ENCODE measurements around the gene MRPL33.

MRPL33 gene

GRCh38 chr2:27810455-27810854 lies 38.9 kb downstream of the MRPL33 start:
- no peak for DNase-seq

GRCh38 chr2:27811768-27812167 lies 40.2 kb downstream of the MRPL33 start:
- no peak for DNase-seq

- no peak for DNase-seq
Measured at GRCh38 chr2:27814758-27815157, 43.2 kb downstream of the MRPL33 start.

GRCh38 chr2:27815860-27816438 lies 44.4 kb downstream of the MRPL33 start:
- DNase-seq: no peak

GRCh38 chr2:27822049-27822448 lies 50.5 kb downstream of the MRPL33 start:
- DNase-seq: no peak

GRCh38 chr2:27823135-27823534 lies 51.6 kb downstream of the MRPL33 start:
- DNase-seq: no peak

GRCh38 chr2:27823569-27823968 lies 52.0 kb downstream of the MRPL33 start:
- no peak for DNase-seq

GRCh38 chr2:27824401-27824800 lies 52.9 kb downstream of the MRPL33 start:
- DNase-seq: no peak

GRCh38 chr2:27828305-27828704 lies 56.8 kb downstream of the MRPL33 start:
- DNase-seq: peak; percentile 17 to 41
